Heart left ventricle (tissue), 13 donors: Measurements from ENCODE around the gene QRICH1.

Experiments used
- POLR2A ChIP-seq, 2 donors: fragments of 450-650 bp; IDR thresholded peaks; one replicate each; pipeline ENCODE4 v1.6.1; 2017; ENCODE audit warnings: antibody characterized with exemption in 2 of 2, mild to moderate bottlenecking in 2 of 2, moderate library complexity in 2 of 2
- TF ChIP-seq, protein P1 (sequence below), 12 donors: fragments of 200-600 bp; sonication (generic) in 4 of 12; IDR thresholded peaks; one replicate each; pipeline versions ENCODE4 v1.5.0 to v1.8.0; 2018 to 2022; ENCODE audit warnings: antibody characterized with exemption in 12 of 12, mild to moderate bottlenecking in 5 of 12
- donor health status: ischemic (EF 13 %, LVEDD 7.1; RV severe dilation, severe dysfunction).
- donor health status: DM: no; HTN: yes; CAD: no.
- donor health status: DM: no; HTN: no; CAD: no.
- donor health status: ischemic (EF 25% LVEDD 6.9; RV normal size, moderate dysfunction).
- donor health status: ischemic (EF 25% LVEDD 5.7; RV mildly dilated, moderate dysfunction).
- donor health status: ischemic (EF 35%, LVEDD 5.7; RV mildly dilated, moderate dysfunction).
- donor health status: nonischemic (EF 11% LVEDD 7.7; RV severe dilation, severe dysfunction).
- donor health status: DM: yes; HTN: yes; CAD: no.
- donor health status: PGD.
- donor health status: ischemic (EF 29% LVEDD 5.4; RV normal size, mild dysfunction).
- donor health status: nonischemic (EF 23%, LVEDD 6.1; RV moderate dilation, normal function).

DNA sequence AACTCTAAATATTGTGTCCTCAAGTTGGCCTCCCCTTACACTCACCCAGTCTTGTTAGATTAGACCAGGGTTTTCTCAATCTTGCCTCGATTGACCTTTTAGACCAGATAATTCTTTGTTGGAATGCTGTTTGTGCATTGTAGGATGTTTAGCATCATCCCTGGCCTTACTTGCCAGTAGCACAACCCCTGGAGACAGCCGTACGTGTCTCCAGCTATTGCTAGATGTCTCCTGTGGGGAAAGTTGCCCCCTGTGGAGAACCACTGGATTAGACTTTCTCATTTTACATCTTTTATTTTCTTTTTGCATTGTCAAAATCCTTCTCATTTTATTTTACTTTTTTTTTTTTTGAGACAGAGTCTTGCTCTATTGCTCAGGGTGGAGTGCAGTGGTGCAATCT is 84.5 kb downstream of the QRICH1 start:
- no peak for TF ChIP-seq POLR2A (IDR thresholded peaks at IDR 0.05)
- TF ChIP-seq, protein P1, sequence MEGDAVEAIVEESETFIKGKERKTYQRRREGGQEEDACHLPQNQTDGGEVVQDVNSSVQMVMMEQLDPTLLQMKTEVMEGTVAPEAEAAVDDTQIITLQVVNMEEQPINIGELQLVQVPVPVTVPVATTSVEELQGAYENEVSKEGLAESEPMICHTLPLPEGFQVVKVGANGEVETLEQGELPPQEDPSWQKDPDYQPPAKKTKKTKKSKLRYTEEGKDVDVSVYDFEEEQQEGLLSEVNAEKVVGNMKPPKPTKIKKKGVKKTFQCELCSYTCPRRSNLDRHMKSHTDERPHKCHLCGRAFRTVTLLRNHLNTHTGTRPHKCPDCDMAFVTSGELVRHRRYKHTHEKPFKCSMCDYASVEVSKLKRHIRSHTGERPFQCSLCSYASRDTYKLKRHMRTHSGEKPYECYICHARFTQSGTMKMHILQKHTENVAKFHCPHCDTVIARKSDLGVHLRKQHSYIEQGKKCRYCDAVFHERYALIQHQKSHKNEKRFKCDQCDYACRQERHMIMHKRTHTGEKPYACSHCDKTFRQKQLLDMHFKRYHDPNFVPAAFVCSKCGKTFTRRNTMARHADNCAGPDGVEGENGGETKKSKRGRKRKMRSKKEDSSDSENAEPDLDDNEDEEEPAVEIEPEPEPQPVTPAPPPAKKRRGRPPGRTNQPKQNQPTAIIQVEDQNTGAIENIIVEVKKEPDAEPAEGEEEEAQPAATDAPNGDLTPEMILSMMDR (IDR thresholded peaks at IDR 0.05) = no peak
